ENCODE data around the gene EPHB4. TPM values are rescaled to one million over a fixed set of nuclear protein-coding genes. Genes with fewer than 3 reads are reported as not detected.
A peak's percentile ranks its signal among the peaks of the same experiment; 100 is the strongest.

Gene EPHB4
- not detected for polyA plus RNA-seq

DNA sequence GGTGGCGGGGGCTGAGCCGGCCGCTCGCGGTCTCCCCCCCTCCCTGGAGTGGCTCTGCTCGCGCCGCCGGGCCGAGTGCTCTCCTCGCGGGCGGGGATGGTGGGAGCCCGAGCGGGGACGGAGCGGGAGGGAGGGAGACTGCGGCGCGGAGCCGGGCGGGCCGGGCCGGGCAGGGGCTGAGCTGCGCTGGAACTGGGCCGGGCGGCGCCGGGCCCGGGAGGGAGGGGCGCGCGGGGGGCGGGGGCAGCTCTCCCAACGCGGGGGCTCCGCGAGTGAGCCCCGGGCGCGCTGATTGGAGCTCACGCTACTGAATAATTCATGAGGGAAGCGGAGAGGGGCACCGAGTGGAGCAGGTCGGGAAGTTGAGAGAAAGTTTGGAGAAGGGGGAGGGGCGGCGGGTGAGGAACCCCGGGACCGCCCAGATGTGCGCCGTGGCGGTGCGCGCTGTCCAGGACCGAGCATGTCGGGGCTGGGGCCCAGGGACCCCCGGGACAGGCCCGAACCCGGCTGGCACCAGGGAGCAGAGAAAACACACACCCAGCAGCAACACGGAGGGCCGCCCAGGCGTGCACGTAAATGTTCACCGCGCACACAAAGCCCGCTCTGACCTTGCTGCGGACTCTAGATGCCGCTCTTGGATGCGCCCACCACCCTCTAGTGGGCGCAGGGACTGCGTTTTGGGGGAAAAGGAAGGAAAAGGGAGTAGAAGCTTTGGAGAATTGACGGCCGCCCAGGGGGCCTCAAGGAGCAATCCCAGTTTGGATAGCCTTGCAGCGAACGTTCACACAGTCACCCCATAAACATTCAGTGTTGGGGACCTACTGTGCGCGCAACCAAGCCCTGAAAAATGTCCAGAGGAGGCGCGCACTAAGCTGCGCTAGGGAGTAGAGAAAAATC lies at the start of gene EPHB4:
Gene EPHB4 (minus strand): TSS at position 194 of the 897 bp plus-strand sequence. CDS start 493 bp downstream, outside the sequence.
- Mint-ChIP-seq H3K4me3 (peak within 1 kb of the TSS in 3 of 4 donors; percentile 70 to 91 (median 86)), H3K4me1 (peaks cover 7 to 16% (median 15%) of the 10 kb centered on the region in 3 donors), H3K27ac (peak within 1 kb of the TSS in 1 of 3 donors; percentile 86), H3K9me3 (peaks cover 0 to 2% (median 0%) of the 10 kb centered on the region in 3 donors), H3K36me3 (peaks cover 2% of the 10 kb centered on the region), H3K27me3 (peaks cover 46% of the 10 kb centered on the region)

DNA sequence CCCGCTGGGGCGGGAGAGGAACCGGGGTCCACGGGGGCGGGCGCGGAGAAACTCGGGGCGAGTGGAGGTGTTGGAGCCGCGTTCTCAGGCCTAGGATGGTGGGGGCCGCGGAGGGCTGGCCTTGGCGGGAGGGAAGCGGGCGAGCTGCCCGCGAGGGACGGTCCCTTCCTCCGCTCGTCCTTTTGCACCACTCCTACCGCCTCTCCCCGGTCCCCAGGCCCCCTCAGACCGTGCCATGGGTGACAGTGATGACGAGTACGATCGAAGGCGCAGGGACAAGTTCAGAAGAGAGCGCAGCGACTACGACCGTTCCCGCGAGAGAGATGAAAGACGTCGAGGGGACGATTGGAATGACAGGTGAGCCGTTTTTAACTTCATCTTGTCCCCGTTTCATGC lies 48.0 kb upstream of the EPHB4 start:
- Mint-ChIP-seq H3K9me3 (peaks cover 0 to 4% (median 0%) of the 10 kb centered on the region in 3 donors), H3K4me1 (peaks cover 25 to 38% (median 28%) of the 10 kb centered on the region in 3 donors), H3K4me3 (peak overlapping the region; percentile 98 to 100 (median 99)), H3K27ac (peak overlapping the region; percentile 97 to 99 (median 98)), H3K36me3 (peaks cover 6% of the 10 kb centered on the region), H3K27me3 (no peaks in the 10 kb centered on the region)

DNA sequence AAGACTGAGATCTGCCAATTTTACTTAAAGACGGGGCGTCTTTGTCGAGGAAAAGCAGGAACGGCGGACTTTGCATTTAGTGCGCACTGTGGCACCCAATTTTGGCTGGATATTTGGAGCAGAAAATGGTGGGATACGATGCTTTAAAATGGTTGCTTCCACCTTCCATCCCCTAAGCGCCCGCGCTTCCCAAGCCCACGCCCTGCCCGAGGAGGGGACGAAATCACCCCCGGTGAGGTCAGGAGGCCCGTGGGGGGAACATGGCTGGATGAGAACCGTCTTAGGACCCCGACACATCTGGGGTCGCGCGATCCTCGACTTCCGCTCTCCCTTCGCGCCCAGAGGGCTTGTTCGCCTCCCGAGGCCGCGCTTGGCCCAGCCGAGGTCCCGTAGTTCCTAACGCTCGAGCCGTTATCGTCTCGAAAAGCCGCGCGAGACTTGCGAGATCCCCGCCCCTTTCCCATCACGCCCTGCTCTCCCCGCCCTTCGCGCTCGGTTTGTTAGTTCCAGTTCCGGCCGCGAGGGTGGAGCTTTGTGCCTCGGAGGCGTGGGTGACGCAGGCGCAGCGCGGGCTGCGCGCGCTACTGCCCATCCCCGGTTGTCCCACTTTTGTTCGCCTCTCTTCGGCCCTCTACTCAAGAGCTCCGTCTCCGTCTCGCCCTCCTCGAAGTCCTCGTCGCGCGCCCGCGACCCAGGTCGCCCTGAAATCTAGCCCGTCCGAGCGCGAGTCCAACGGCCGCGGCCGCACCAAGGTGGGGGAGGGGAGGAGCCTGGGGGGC lies 47.4 kb upstream of the EPHB4 start, which contains the start of gene SRRT:
Gene SRRT (plus strand): TSS at position 527 of the 779 bp plus-strand sequence. CDS start 488 bp downstream, outside the sequence.
- peak within 1 kb of the TSS; percentile 97 to 99 (median 98) for H3K27ac Mint-ChIP-seq
- H3K4me1 Mint-ChIP-seq = peaks cover 25 to 35% (median 25%) of the 10 kb centered on the region in 3 donors
- peak within 1 kb of the TSS; percentile 98 to 100 (median 99) for H3K4me3 Mint-ChIP-seq
- H3K9me3 Mint-ChIP-seq = peaks cover 0 to 4% (median 0%) of the 10 kb centered on the region in 3 donors
- no peaks in the 10 kb centered on the region for H3K27me3 Mint-ChIP-seq
- peaks cover 5% of the 10 kb centered on the region for H3K36me3 Mint-ChIP-seq

DNA sequence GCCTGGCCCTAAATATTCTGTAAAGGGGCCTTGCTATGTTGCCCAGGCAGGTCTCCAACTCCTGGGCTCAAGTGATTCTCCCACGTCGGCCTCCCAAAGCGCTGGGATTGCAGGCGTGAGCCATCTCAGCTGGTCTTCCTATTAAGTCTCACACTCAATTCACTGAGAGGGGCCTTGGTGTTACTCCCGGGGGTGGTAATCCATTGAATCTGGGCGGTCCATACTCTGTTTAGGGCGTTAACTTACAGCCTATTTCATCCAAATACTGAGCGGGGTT lies 46.9 kb upstream of the EPHB4 start:
- peaks cover 3% of the 10 kb centered on the region for H3K36me3 Mint-ChIP-seq

DNA sequence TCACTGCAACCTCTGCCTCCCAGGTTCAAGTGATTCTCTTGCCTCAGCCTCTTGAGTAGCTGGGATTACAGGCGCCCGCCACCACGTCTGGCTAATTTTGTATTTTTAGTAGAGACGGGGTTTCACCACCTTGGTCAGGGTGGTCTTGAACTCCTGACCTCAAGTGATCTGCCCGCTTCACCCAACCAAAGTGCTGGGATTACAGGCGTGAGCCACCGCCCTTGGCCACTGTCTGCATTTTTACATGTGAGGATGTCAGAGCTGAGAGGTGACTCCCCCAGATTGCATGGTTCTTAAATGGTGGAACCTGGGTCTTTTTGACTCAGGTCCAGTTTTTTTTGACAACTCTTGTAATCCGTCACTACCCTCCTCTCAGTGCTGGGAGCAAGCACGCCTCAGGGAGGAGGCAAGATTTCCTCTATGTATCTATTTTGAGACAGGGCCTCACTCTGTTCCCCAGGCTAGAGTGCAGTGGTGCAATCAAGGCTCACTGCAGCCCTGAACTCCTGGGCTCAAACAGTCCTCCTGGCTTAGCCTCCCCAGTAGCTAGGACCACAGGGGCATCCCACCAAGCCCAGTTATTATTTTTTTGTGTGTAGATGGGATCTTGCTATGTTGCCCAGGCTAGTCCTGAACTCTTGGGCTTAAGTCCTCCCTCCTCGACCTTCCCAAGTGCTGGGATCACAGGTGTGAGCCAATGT lies 46.4 kb upstream of the EPHB4 start:
- peak overlapping the region; percentile 43 to 99 (median 82) for H3K4me3 Mint-ChIP-seq
- H3K4me1 Mint-ChIP-seq = peaks cover 23 to 32% (median 25%) of the 10 kb centered on the region in 3 donors
- H3K27me3 Mint-ChIP-seq = no peaks in the 10 kb centered on the region
- peaks cover 3% of the 10 kb centered on the region for H3K36me3 Mint-ChIP-seq
- peak overlapping the region; percentile 97 to 99 (median 98) for H3K27ac Mint-ChIP-seq
- peaks cover 0 to 4% (median 0%) of the 10 kb centered on the region in 3 donors for H3K9me3 Mint-ChIP-seq

More for the DNA sequence above, 46.9 kb upstream of the EPHB4 start:
- Mint-ChIP-seq H3K27ac (peak overlapping the region; percentile 97 to 99 (median 98)), H3K9me3 (peaks cover 0 to 4% (median 0%) of the 10 kb centered on the region in 3 donors), H3K4me3 (peak overlapping the region; percentile 98 to 100 (median 99)), H3K27me3 (no peaks in the 10 kb centered on the region), H3K4me1 (peaks cover 24 to 32% (median 25%) of the 10 kb centered on the region in 3 donors)

DNA sequence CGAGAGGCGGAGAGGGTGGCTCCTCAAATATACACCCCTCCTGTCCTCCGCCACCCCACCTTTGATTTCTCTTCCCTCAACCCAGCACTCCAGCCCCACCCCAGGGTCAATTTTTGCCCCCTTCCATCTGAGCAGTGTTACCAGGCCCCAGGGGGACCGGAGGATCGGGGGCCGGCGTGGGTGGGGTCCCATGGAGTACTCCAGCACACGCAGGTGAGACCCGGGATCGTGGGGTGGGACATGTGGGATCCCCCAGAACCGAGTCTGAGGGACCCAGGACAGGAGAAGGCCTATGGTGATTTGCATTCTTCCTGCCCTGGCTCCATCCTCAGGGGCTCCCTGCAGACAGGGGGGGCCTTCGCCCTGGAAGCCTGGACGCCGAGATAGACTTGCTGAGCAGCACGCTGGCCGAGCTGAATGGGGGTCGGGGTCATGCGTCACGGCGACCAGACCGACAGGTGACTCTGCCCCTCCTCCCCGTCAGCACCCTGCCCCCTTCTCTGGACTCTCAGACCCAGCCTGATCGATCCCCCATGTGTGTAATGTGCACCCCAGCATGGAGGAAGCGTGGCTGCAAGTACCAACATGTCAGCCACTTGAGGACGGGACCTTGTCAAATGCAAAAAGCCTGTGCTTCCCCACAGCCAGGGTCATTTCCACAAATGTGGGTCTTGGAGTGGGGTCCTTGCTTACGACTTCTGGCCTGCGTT lies 40.6 kb upstream of the EPHB4 start:
- Mint-ChIP-seq H3K27me3 (no peaks in the 10 kb centered on the region), H3K9me3 (no peaks in the 10 kb centered on the region), H3K4me1 (peaks cover 0 to 6% (median 5%) of the 10 kb centered on the region in 3 donors), H3K4me3 (peak overlapping the region; percentile 71 to 88 (median 84)), H3K36me3 (peaks cover 3% of the 10 kb centered on the region), H3K27ac (peak overlapping the region; percentile 39 to 74 (median 71))

DNA sequence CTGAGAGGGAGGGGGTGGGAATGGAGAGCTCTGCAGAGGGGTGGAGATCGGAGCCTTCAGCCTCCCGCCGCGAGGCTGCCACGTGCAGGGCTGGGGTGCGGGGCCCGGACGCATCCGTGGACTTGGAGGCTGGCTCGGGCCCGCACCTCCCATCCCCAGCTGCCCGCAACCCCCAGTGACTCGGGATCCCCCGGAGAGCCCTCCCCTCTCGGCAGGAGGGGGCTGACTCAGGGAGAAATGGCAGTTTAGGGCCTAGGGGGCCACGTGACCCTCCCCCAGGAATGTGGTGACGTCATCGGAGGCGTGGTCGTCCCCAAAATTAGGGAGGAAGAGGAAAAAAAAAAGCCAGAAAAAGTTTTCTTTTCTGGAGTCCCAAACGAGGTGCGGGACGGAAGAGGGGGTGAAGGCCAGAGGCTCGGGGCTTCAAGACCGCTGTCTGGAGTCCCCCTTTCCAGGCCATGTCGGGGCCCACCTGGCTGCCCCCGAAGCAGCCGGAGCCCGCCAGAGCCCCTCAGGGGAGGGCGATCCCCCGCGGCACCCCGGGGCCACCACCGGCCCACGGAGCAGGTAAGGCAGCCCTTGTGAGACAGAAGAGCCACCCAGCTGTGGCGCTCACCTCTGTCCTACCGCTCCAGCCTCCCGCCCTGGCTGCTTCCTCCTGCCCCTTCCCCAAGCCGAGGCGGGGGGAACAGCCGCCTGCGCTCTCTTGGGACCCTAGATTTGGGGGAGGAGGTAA lies 39.9 kb upstream of the EPHB4 start, which contains the start of gene TRIP6:
Gene TRIP6 (plus strand): TSS at position 348 of the 736 bp plus-strand sequence. CDS start 111 bp downstream, at position 459.
- Mint-ChIP-seq H3K36me3 (no peaks in the 10 kb centered on the region), H3K4me3 (peak within 1 kb of the TSS; percentile 71 to 95 (median 84)), H3K4me1 (peaks cover 0 to 6% (median 5%) of the 10 kb centered on the region in 3 donors), H3K27me3 (no peaks in the 10 kb centered on the region), H3K27ac (peak within 1 kb of the TSS; percentile 39 to 74 (median 71)), H3K9me3 (no peaks in the 10 kb centered on the region)

DNA sequence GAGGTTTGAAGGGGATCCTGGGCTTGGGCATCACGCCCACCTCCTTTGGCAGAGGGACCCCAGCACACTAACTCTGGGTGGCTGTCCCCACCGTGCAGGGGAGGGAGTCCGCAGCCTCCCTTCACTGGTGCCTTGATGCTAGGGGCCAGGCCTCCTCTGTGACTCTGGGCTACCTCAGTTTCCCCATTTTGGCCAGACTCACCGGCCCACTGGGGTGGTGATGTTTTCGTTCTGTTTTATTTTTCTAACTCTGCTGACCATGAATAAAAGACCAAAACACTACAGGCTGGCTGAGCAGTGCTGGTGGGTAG lies 39.4 kb upstream of the EPHB4 start:
- Mint-ChIP-seq H3K36me3 (no peaks in the 10 kb centered on the region), H3K4me3 (peak overlapping the region in 3 of 4 donors; percentile 56 to 95 (median 86)), H3K27ac (no peak overlapping the region), H3K9me3 (no peaks in the 10 kb centered on the region), H3K4me1 (peaks cover 0 to 5% (median 5%) of the 10 kb centered on the region in 3 donors), H3K27me3 (no peaks in the 10 kb centered on the region)

DNA sequence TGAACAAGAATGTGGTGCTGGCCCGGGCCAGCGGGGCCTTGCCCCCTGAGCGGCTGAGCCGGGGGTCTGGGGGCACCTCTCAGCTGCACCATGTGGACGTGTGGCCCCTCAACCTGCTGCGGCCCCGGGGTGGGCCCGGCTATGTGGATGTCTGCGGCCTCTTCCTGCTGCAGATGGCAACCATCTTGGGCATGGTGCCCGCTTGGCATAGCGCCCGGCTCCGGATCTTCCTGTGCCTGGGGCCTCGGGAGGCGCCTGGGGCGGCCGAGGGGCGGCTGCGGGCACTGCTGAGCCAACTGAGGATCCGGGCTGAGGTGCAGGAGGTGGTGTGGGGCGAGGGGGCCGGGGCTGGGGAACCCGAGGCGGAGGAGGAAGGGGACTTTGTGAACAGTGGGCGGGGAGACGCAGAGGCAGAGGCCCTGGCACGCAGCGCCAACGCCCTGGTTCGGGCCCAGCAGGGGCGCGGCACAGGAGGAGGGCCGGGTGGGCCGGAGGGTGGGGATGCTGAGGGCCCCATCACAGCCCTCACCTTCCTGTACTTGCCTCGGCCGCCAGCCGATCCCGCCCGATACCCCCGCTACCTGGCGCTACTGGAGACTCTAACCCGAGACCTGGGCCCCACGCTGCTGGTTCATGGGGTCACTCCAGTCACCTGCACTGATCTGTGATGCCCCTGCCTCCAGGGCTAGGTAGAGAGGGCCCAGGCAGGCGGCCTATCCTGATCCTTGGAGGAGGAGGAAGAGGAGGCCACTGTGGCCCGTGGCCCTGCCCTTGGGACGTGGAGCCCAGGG lies 38.8 kb upstream of the EPHB4 start:
- no peak overlapping the region for H3K27ac Mint-ChIP-seq

DNA sequence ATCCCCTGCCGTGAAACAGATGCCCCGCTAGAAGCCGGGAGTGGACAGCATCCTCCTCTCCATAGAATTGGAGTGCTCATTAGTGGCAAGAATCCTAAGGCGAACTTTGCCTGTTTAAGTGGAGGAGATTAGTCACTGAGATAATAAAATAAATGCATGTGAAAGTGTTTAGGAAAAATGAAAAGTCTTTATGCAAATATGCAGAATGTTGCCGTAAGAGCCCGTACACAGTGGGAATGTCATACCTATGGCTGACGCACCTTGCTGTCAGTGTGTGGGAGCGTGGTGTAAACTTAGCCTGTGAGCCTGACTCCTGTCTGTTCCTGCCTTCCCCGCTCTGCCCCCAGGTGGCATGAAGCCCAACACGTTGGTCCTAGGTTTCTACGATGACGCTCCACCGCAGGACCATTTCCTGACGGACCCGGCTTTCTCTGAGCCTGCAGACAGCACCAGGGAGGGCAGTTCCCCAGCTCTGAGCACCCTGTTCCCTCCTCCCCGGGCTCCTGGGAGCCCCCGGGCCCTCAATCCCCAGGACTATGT lies 38.1 kb upstream of the EPHB4 start:
- peak overlapping the region in 2 of 4 donors; percentile 34 to 75 for H3K4me3 Mint-ChIP-seq
- H3K36me3 Mint-ChIP-seq = no peaks in the 10 kb centered on the region
- H3K27me3 Mint-ChIP-seq = no peaks in the 10 kb centered on the region
- peaks cover 0 to 5% (median 4%) of the 10 kb centered on the region in 3 donors for H3K4me1 Mint-ChIP-seq
- no peaks in the 10 kb centered on the region for H3K9me3 Mint-ChIP-seq
- peak overlapping the region in 1 of 3 donors; percentile 42 for H3K27ac Mint-ChIP-seq

More for the DNA sequence above, 38.8 kb upstream of the EPHB4 start:
- Mint-ChIP-seq H3K9me3 (no peaks in the 10 kb centered on the region), H3K27me3 (no peaks in the 10 kb centered on the region), H3K36me3 (no peaks in the 10 kb centered on the region), H3K4me1 (peaks cover 0 to 5% (median 4%) of the 10 kb centered on the region in 3 donors), H3K4me3 (peak overlapping the region in 2 of 4 donors; percentile 56 to 95)

DNA sequence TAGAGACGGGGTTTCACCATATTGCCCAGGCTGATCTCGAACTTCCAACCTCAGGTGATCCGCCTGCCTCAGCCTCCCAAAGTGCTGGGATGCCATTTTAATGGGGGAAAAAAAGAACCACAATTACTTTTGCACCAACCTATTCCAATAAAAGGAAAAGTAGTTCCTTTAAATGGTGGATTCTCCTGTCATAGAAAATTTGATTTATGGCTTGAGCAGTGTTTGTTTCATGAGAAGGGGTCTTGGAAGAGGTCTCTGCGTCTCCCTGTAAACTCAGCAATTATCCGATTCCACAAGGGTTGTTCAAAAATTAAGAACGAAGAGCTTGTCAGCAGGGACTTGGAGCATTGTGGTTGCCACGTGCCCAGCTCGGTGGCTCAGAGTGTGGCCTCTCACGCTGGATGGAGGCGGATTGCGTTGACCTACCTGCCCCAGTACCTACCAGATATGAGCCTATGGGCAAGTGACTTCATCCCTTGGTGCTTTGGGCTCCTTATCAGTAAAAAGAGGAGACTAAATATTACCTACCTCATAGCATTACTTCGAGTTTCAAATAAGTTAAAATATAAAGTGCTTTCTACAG lies 37.0 kb upstream of the EPHB4 start:
- H3K36me3 Mint-ChIP-seq = no peaks in the 10 kb centered on the region
- H3K9me3 Mint-ChIP-seq = no peaks in the 10 kb centered on the region
- H3K4me1 Mint-ChIP-seq = peaks cover 4 to 5% (median 4%) of the 10 kb centered on the region in 3 donors
- peak overlapping the region in 1 of 4 donors; percentile 54 for H3K4me3 Mint-ChIP-seq
- no peaks in the 10 kb centered on the region for H3K27me3 Mint-ChIP-seq
- peak overlapping the region in 1 of 3 donors; percentile 39 for H3K27ac Mint-ChIP-seq

DNA sequence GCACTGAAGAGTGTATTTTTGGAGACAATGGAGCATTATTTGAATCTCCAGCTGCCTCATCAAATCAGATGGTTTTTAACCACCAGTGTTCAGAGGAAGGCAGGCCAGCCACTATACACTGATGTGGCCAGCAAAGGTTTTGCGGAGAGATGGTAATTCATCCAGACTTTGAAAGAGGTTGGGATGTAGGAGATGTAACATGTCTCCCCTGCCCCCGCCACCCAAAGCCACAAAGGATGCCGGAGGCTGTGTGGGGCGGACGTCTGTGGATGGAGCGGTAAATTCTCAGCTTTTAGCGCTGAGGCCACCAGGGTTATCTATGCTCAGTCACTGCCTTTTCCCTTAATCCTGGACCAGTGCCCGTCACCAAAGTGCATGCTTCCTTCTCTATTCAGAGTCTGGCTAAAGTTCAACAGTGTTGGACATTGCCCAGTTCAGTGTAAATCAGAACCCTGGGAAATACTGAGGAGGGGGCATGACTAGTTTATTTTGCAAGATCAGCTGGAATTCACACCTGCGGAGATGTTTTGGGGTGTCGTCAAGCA lies 36.2 kb upstream of the EPHB4 start:
- H3K9me3 Mint-ChIP-seq = no peaks in the 10 kb centered on the region
- H3K27me3 Mint-ChIP-seq = no peaks in the 10 kb centered on the region
- peaks cover 4 to 5% (median 4%) of the 10 kb centered on the region in 3 donors for H3K4me1 Mint-ChIP-seq
- H3K4me3 Mint-ChIP-seq = peak overlapping the region in 1 of 4 donors; percentile 17
- H3K36me3 Mint-ChIP-seq = no peaks in the 10 kb centered on the region
- no peak overlapping the region for H3K27ac Mint-ChIP-seq

All from IgD-negative memory B cell (primary cell).